GM12878 (cell line): ENCODE data around the gene ADH1C. TPM values are rescaled to one million over a fixed set of nuclear protein-coding genes. Genes with fewer than 3 reads are reported as not detected.

ENCODE experiments used
- ATAC-seq: fragments of 200-7000 bp; cut with Tn5 transposase; 3 replicates; pipeline ENCODE4 v1.9.1; 2020; ENCODE audit warnings: mild to moderate bottlenecking, moderate library complexity
- BruUV-seq: library from RNA; stranded (reverse); fragments of 400-500 nt; replicated peaks from 2 replicates; lab custom pipeline; 2021; lab: Mats Ljungman, UMichigan
- CTCF ChIA-PET: fragments of 300-600 bp; sonication (Branson Sonifier 250); formaldehyde crosslinking; extraction: SDS; loops from one replicate; lab custom pipeline; 2021; ENCODE audit warnings: inconsistent platforms; lab: Yijun Ruan, JAX
- POLR2A ChIA-PET: fragments of 350-600 bp; formaldehyde crosslinking; extraction: SDS; loops from one replicate; lab custom pipeline; 2021; ENCODE audit warnings: inconsistent platforms; lab: Charles Lee
- RAD21 ChIA-PET: fragments of 300-600 bp; sonication (Branson Sonifier 250); formaldehyde crosslinking; loops from one replicate; lab custom pipeline; 2023; ENCODE audit warnings: antibody characterized with exemption; ENCODE audit not compliant: unreplicated experiment; lab: Charles Lee
- SMC1A ChIA-PET: fragments of 300-600 bp; sonication (Branson Sonifier 250); formaldehyde crosslinking; loops from one replicate; lab custom pipeline; 2023; ENCODE audit not compliant: unreplicated experiment, uncharacterized antibody; lab: Charles Lee
- DNase-seq: peaks from one replicate; pipeline ENCODE4 v3.0.0-alpha.2; 2011; ENCODE audit warnings: low read depth, low spot score
- FAIRE-seq: peaks from 3 replicates; lab custom pipeline; 2011; peaks lifted over from hg19 to GRCh38; lab: Jason Lieb, UNC
- H2AFZ ChIP-seq: 2 replicates; pipeline ENCODE4 v1.6.0; 2011; ENCODE audit warnings: low read depth, low read length, control low read depth; ENCODE audit not compliant: control insufficient read depth
- H3K27ac ChIP-seq: 2 replicates; pipeline ENCODE4 v1.5.1; 2011; ENCODE audit warnings: control low read depth; ENCODE audit not compliant: control insufficient read depth, insufficient read depth
- H3K27me3 ChIP-seq, 2 experiments: replicated peaks in 1 of 2; 2 replicates each; pipeline versions ENCODE4 v1.6.0 to v1.6.1; 2011; ENCODE audit warnings: low read length in 1 of 2; ENCODE audit not compliant: control insufficient read depth in 2 of 2, insufficient read depth in 2 of 2
- H3K36me3 ChIP-seq, 2 experiments: 2 replicates each; pipeline ENCODE4 v1.5.1; 2011; ENCODE audit warnings: low read length in 1 of 2; ENCODE audit not compliant: control insufficient read depth in 2 of 2, insufficient read depth in 2 of 2
- H3K4me1 ChIP-seq: 2 replicates; pipeline ENCODE4 v1.6.1; 2011; ENCODE audit warnings: mild to moderate bottlenecking, low read length, moderate library complexity, mixed read lengths; ENCODE audit not compliant: control insufficient read depth, insufficient read depth
- H3K4me2 ChIP-seq: 2 replicates; pipeline ENCODE4 v1.6.0; 2011; ENCODE audit warnings: control low read depth; ENCODE audit not compliant: control insufficient read depth, insufficient read depth
- H3K4me3 ChIP-seq: fragments of 200-600 bp; sonication (generic); 2 replicates; pipeline ENCODE4 v1.5.1; 2016
- H3K79me2 ChIP-seq: 2 replicates; pipeline ENCODE4 v1.6.0; 2011; ENCODE audit warnings: low read length; ENCODE audit not compliant: control insufficient read depth, insufficient read depth
- H3K9ac ChIP-seq: 2 replicates; pipeline ENCODE4 v1.8.0; 2011; ENCODE audit warnings: low read length, control low read depth, mixed read lengths; ENCODE audit not compliant: control insufficient read depth, insufficient read depth
- H3K9me3 ChIP-seq: replicated peaks from 3 replicates; pipeline ENCODE4 v1.5.1; 2011; ENCODE audit warnings: mild to moderate bottlenecking, low read length; ENCODE audit not compliant: control insufficient read depth, insufficient read depth
- H4K20me1 ChIP-seq: 2 replicates; pipeline ENCODE4 v1.6.0; 2011; ENCODE audit not compliant: control insufficient read depth, insufficient read depth
- HDAC6 ChIP-seq: fragments of 200-600 bp; sonication (generic); IDR thresholded peaks from one replicate; pipeline ENCODE4 v1.8.0; 2017; ENCODE audit warnings: antibody characterized with exemption; ENCODE audit not compliant: unreplicated experiment
- IRF5 ChIP-seq: fragments of 450-650 bp; IDR thresholded peaks from 2 replicates; pipeline ENCODE4 v1.6.1; 2017; ENCODE audit warnings: borderline replicate concordance
- NFXL1 ChIP-seq: fragments of 450-650 bp; IDR thresholded peaks from 2 replicates; pipeline ENCODE4 v1.6.1; 2017; ENCODE audit warnings: antibody characterized with exemption, mild to moderate bottlenecking, borderline replicate concordance
- SUZ12 ChIP-seq: fragments of 200-600 bp; sonication (generic); IDR thresholded peaks from one replicate; pipeline ENCODE4 v1.6.1; 2018; ENCODE audit warnings: antibody characterized with exemption, mild to moderate bottlenecking; ENCODE audit not compliant: unreplicated experiment
- ZNF274 ChIP-seq: IDR thresholded peaks from one replicate; pipeline ENCODE4 v1.8.0; 2011; ENCODE audit not compliant: insufficient read length, insufficient read depth
- WGBS: methylation state at CpG from one replicate; pipeline ENCODE4 v1.1.6; 2016; ENCODE audit warnings: low lambda C conversion rate; ENCODE audit not compliant: insufficient replicate concordance, insufficient coverage; ENCODE audit errors: missing lambda C conversion rate; 5-methylcytosine and 5-hydroxymethylcytosine counted together
- in situ Hi-C: fragments of 300-500 bp; cut with MboI; formaldehyde crosslinking; loops from 9 replicates; pipeline ENCODE4 v1.14.3; 2018; ENCODE audit warnings: mixed read lengths
- intact Hi-C: fragments of 100-400 bp; cut with micrococcal nuclease; formaldehyde crosslinking; loops from one replicate; pipeline ENCODE4 v1.14.2; 2022; ENCODE audit not compliant: unreplicated experiment
- polyA plus RNA-seq, 11 experiments: library from polyadenylated mRNA; depleted of rRNA in 4 of 11; unstranded in 6 of 11; stranded (reverse) in 5 of 11; fragments of >200 nt; fragmentation: Nextera tagmentation in 4 of 11; fragmentation: Illumina TruSeq in 1 of 11; extraction: Ambion mirVana in 4 of 11; extraction: Trizol in 1 of 11; gene quantifications; 1 replicate in 1 of 11; 2 replicates in 10 of 11; pipeline versions ENCODE4 v1.2.1 to v1.2.3, GENCODE V29; 2011 to 2016; ENCODE audit warnings: inconsistent platforms in 2 of 11, missing spikeins in 2 of 11, low read depth in 1 of 11
- total RNA-seq, 4 experiments: library from RNA; depleted of rRNA in 3 of 4; stranded (reverse); fragments of >200 nt in 3 of 4; fragmentation: Illumina TruSeq in 1 of 4; extraction: Trizol in 1 of 4; gene quantifications; 2 replicates each; pipeline versions ENCODE4 v1.2.1 to v1.2.3, GENCODE V29; 2013 to 2021
- TF ChIP-seq, protein P1 (sequence below): IDR thresholded peaks from 2 replicates; pipeline ENCODE4 v1.6.1; 2012; ENCODE audit warnings: low read length, inconsistent platforms
- TF ChIP-seq, protein P2 (sequence below): IDR thresholded peaks from 2 replicates; pipeline ENCODE4 v1.6.1; 2011; ENCODE audit warnings: borderline replicate concordance, low read depth, mild to moderate bottlenecking, moderate library complexity, mixed read lengths, low read length; ENCODE audit not compliant: insufficient read depth; ENCODE audit errors: extremely low read length

ADH1C gene
- total and polyA plus RNA-seq, 10 of the 15 experiments (the other 5 are each of a cell fraction or from before 2014, with no cell fraction given), result 0.04 to 1.1 (median 0.10) TPM; not detected in 3

GRCh38 chr4:99324361-99324760, 28.2 kb downstream of the ADH1C start:
- Histone ChIP-seq H2AFZ (no peak overlapping the region), H4K20me1 (no peaks in the 10 kb centered on the region), H3K4me2 (no peak overlapping the region), H3K79me2 (no peaks in the 10 kb centered on the region), H3K4me3 (no peak overlapping the region), H3K27me3 (no peaks in the 10 kb centered on the region), H3K9me3 (no peaks in the 10 kb centered on the region), H3K4me1 (no peaks in the 10 kb centered on the region), H3K27ac (no peak overlapping the region), H3K9ac (no peak overlapping the region), H3K36me3 (no peaks in the 10 kb centered on the region)
- POLR2A ChIA-PET, result no interaction called here
- no peak for TF ChIP-seq HDAC6
- SMC1A ChIA-PET, result no interaction called here
- DNase-seq, result no peak
- no peak for ATAC-seq
- RAD21 ChIA-PET, result no interaction called here
- 0% methylated on average over 1 of the region's 1 CpG for WGBS
- intact Hi-C loops, result no loop called here
- no TSS peak for BruUV-seq
- no peak for FAIRE-seq
- CTCF ChIA-PET, result no interaction called here
- in situ Hi-C loops, result no loop called here

GRCh38 chr4:99323756-99324155, 28.8 kb downstream of the ADH1C start:
- H3K4me2 ChIP-seq, result no peak overlapping the region
- H3K9ac ChIP-seq, result no peak overlapping the region
- no peaks in the 10 kb centered on the region for H3K9me3 ChIP-seq
- ATAC-seq (no peak), DNase-seq (no peak), FAIRE-seq (no peak)
- ChIA-PET CTCF (no interaction called here), RAD21 (no interaction called here), SMC1A (interaction anchor here (0.6 kb wide), 1 partner anchor 1221 kb away, joined by 3 read pairs; no protein-coding TSS in a partner anchor), POLR2A (no interaction called here)
- H3K27ac ChIP-seq, result no peak overlapping the region
- H3K79me2 ChIP-seq, result no peaks in the 10 kb centered on the region
- WGBS, result 38% methylated on average over 1 of the region's 1 CpG
- no peaks in the 10 kb centered on the region for H3K4me1 ChIP-seq
- intact Hi-C loops, result no loop called here
- H3K27me3 ChIP-seq, result no peaks in the 10 kb centered on the region
- TF ChIP-seq, protein P1, sequence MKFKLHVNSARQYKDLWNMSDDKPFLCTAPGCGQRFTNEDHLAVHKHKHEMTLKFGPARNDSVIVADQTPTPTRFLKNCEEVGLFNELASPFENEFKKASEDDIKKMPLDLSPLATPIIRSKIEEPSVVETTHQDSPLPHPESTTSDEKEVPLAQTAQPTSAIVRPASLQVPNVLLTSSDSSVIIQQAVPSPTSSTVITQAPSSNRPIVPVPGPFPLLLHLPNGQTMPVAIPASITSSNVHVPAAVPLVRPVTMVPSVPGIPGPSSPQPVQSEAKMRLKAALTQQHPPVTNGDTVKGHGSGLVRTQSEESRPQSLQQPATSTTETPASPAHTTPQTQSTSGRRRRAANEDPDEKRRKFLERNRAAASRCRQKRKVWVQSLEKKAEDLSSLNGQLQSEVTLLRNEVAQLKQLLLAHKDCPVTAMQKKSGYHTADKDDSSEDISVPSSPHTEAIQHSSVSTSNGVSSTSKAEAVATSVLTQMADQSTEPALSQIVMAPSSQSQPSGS, result no peak
- TF ChIP-seq, protein P2, sequence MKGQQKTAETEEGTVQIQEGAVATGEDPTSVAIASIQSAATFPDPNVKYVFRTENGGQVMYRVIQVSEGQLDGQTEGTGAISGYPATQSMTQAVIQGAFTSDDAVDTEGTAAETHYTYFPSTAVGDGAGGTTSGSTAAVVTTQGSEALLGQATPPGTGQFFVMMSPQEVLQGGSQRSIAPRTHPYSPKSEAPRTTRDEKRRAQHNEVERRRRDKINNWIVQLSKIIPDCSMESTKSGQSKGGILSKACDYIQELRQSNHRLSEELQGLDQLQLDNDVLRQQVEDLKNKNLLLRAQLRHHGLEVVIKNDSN, result no peak
- TF ChIP-seq IRF5 (no peak), SUZ12 (no peak), NFXL1 (no peak), ZNF274 (no peak)
- no peaks in the 10 kb centered on the region for H4K20me1 ChIP-seq
- no peak overlapping the region for H3K4me3 ChIP-seq
- no peak overlapping the region for H2AFZ ChIP-seq
- no TSS peak for BruUV-seq
- H3K36me3 ChIP-seq, result no peaks in the 10 kb centered on the region
- in situ Hi-C loops, result no loop called here
